Mucosa of rectum (tissue), 2 donors: Measurements from ENCODE around the gene MGAT5.

Experiments used
- H3K27ac ChIP-seq, 2 donors: one replicate each; pipeline ENCODE4 v1.7.0; 2013; ENCODE audit warnings: inconsistent platforms in 2 of 2, low read depth in 2 of 2, low read length in 2 of 2
- H3K27me3 ChIP-seq, 2 donors: one replicate each; pipeline ENCODE4 v1.7.0; 2013; ENCODE audit warnings: low read length in 2 of 2; ENCODE audit not compliant: control insufficient read depth in 2 of 2, insufficient read depth in 2 of 2
- H3K36me3 ChIP-seq, 2 donors: one replicate each; pipeline ENCODE4 v1.7.0; 2013; ENCODE audit warnings: low read length in 2 of 2; ENCODE audit not compliant: control insufficient read depth in 2 of 2, insufficient read depth in 2 of 2
- H3K4me1 ChIP-seq, 2 donors: one replicate each; pipeline ENCODE4 v1.7.0; 2013; ENCODE audit warnings: low read length in 2 of 2, mild to moderate bottlenecking in 1 of 2; ENCODE audit not compliant: control insufficient read depth in 2 of 2, insufficient read depth in 2 of 2
- H3K4me3 ChIP-seq, 2 donors: one replicate each; pipeline ENCODE4 v1.7.0; 2013; ENCODE audit warnings: low read length in 2 of 2
- H3K9ac ChIP-seq, 2 donors: one replicate each; pipeline ENCODE4 v1.7.0; 2013; ENCODE audit warnings: low read length in 2 of 2, low read depth in 1 of 2, mild to moderate bottlenecking in 1 of 2
- H3K9me3 ChIP-seq, 2 donors: one replicate each; pipeline ENCODE4 v1.7.0; 2013; ENCODE audit warnings: low read length in 2 of 2; ENCODE audit not compliant: control insufficient read depth in 2 of 2
- donor health status: healthy.
- donor health status: Normal muscosa, but diverticular disease.

MGAT5 gene

DNA sequence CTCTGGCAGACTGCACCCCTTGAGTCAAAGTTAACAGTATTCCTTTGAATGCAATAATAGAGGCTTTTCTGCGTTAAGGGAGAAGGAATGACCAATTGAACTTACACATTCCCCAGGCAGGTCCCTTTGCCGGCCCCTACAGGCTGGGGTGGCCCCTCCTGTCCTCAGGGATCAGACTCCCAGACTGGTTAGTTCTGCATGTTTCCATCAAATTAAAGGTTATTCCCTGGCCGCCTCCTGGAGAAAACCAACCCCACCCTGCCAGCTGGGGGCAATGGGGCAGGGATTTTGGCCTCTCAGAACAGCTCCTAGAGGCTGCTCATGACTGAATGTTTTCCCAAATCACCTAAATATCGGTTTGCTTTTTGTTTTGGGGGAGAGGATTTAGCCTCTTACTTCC, 199.6 kb downstream of the MGAT5 start:
- H3K27ac ChIP-seq, result no peak overlapping the region
- H3K9ac ChIP-seq, result no peak overlapping the region
- H3K36me3 ChIP-seq, result peaks cover 10 to 15% of the 10 kb centered on the region in 2 donors
- no peak overlapping the region for H3K4me3 ChIP-seq
- no peaks in the 10 kb centered on the region for H3K4me1 ChIP-seq
- no peaks in the 10 kb centered on the region for H3K27me3 ChIP-seq
- H3K9me3 ChIP-seq, result no peaks in the 10 kb centered on the region

DNA sequence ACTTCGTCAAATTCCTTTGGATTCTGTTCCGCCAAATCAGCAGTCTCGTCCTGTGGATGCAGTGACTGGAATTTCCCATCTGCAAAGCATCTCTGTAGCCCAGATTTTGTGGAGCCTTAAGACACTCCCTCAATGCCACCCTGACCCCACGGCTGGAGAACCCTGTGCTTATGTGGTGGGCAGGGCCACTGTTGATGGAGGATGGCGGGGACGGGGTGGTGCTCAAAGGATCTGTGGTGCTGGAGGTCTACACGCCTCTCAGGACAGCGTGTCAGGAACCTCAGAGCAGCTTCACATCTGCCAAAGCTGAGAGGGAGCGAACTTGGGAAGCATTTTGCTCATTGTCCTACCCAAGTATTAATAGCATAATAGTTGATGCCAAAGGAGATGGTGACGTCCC, 200.1 kb downstream of the MGAT5 start:
- peaks cover 9 to 13% of the 10 kb centered on the region in 2 donors for H3K36me3 ChIP-seq
- no peak overlapping the region for H3K4me3 ChIP-seq
- H3K9ac ChIP-seq, result no peak overlapping the region
- no peak overlapping the region for H3K27ac ChIP-seq
- H3K9me3 ChIP-seq, result no peaks in the 10 kb centered on the region
- no peaks in the 10 kb centered on the region for H3K27me3 ChIP-seq
- no peaks in the 10 kb centered on the region for H3K4me1 ChIP-seq

DNA sequence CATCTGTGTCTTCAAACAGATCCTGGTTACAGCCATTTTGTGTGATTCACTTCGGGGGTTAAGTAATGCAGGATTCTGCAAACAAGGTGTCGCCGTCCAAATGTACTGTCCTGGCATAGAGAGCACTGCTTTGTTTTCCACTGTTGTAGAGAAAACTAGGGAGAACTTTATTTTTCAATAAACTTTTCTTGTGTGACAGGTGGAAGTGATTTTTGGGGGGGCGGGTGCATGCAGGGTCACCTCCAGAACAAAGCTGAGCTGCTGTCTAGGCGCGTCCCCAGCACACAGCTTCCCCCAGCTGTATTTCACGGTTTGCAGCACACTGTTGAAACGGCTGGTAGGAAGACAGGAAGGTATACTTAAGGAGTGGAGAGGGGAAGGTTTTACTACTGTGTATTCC, 200.6 kb downstream of the MGAT5 start:
- H3K27me3 ChIP-seq, result no peaks in the 10 kb centered on the region
- H3K4me3 ChIP-seq, result no peak overlapping the region
- peaks cover 5 to 13% of the 10 kb centered on the region in 2 donors for H3K36me3 ChIP-seq
- H3K9me3 ChIP-seq, result no peaks in the 10 kb centered on the region
- H3K9ac ChIP-seq, result no peak overlapping the region
- H3K27ac ChIP-seq, result no peak overlapping the region
- H3K4me1 ChIP-seq, result no peaks in the 10 kb centered on the region

DNA sequence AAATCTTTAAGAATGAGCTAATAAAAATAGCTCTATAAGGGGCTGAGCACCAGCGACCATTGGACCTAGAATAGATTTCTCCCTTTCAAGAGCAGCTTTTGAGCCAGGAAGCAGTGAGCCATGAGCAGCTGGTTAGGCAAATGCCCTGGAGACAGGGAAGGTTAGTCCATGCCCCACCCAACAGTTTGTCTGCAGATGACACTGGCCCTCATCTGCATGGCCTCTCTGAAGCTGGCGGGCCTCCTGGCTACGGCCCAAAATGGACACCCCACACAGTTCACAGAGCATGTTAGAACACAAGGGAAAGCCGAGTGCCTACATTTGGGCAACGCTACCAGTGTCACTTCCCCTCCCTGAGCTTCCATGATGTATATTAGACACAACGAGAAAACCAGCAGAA, 201.1 kb downstream of the MGAT5 start:
- no peak overlapping the region for H3K4me3 ChIP-seq

DNA sequence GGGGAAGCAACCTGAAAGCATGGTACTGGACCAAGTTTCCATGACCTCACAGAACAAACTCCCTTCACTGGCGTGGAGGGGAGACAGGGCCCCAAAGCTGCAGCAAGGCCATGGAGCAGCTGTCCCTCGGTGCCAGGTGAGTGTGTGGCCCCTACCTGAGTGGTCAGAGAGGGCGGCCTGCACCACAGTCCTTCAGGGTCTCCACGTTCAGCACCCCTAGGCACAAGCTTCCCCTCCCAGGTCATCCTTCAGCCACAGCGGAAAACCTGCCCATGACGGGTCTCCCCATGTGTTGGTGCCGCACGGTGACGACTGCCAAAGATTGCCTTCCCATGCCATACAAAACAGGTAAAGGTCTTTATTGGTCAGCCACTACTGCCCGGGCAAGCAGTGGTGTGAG, 201.6 kb downstream of the MGAT5 start:
- Histone ChIP-seq H3K4me1 (no peaks in the 10 kb centered on the region), H3K27me3 (no peaks in the 10 kb centered on the region), H3K36me3 (peaks cover 5 to 10% of the 10 kb centered on the region in 2 donors), H3K27ac (no peak overlapping the region), H3K4me3 (no peak overlapping the region), H3K9me3 (no peaks in the 10 kb centered on the region), H3K9ac (no peak overlapping the region)

More for the DNA sequence above, 201.1 kb downstream of the MGAT5 start:
- peaks cover 5 to 10% of the 10 kb centered on the region in 2 donors for H3K36me3 ChIP-seq
- H3K27me3 ChIP-seq, result no peaks in the 10 kb centered on the region
- H3K27ac ChIP-seq, result no peak overlapping the region
- H3K9ac ChIP-seq, result no peak overlapping the region
- no peaks in the 10 kb centered on the region for H3K9me3 ChIP-seq
- no peaks in the 10 kb centered on the region for H3K4me1 ChIP-seq

DNA sequence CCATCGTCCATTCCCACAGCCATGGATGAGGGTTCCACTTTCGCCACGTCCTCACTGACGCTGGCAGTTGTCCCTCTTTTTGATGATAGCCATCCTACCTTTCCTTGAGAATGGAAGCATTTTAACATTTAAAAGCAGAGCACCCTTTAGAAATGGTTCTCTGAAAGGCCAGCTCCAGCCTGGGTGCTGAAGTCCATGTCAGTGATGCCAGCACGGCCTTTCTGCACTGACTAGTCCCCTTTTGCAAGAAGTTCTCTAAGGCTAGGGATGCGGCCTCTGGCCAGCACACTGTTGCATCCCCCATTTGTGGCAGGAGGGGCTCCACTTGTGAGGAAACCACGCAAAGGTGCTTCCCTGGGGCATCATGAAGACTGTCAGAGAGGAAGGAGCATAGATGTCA, 203.5 kb downstream of the MGAT5 start:
- H3K36me3 ChIP-seq, result peaks cover 5 to 10% of the 10 kb centered on the region in 2 donors
- no peaks in the 10 kb centered on the region for H3K27me3 ChIP-seq
- H3K4me3 ChIP-seq, result no peak overlapping the region
- no peak overlapping the region for H3K27ac ChIP-seq
- H3K4me1 ChIP-seq, result no peaks in the 10 kb centered on the region
- H3K9ac ChIP-seq, result no peak overlapping the region
- no peaks in the 10 kb centered on the region for H3K9me3 ChIP-seq

DNA sequence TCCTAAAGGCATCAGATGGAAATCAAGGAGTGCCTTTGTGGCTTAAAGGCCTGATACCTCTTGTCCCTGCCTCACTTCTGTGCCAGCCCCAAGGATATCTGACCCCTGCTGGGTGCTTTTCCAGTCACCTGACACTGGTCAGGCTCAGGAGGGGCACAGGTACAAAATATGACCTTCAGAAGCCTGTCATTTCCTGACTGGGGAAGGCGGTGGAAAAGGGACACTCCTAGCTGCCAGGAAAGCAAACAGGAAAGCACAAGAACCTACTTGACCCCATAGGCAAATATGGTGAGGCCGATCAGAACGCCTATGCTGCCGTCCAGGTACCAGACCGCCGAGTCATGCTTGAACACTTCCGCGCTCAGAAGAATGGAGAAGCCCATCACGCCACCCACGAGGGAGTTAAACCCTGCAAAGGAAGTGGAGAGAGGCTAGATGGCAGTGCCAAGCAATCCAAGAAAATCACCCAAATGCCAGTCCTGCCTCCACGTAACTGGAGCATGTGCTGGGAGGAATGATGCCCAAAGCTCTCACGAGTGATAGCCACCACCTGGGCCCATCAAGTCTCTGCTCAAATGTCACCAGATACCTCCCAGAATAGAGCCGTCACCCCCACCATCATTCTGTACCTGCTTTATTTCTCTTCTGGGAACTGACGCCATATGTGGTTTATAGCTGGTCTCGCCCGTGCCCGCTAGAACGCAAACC, 204.0 kb downstream of the MGAT5 start:
- Histone ChIP-seq H3K9ac (no peak overlapping the region), H3K4me1 (no peaks in the 10 kb centered on the region), H3K4me3 (no peak overlapping the region), H3K27me3 (no peaks in the 10 kb centered on the region), H3K36me3 (peaks cover 5 to 10% of the 10 kb centered on the region in 2 donors), H3K9me3 (no peaks in the 10 kb centered on the region), H3K27ac (no peak overlapping the region)

DNA sequence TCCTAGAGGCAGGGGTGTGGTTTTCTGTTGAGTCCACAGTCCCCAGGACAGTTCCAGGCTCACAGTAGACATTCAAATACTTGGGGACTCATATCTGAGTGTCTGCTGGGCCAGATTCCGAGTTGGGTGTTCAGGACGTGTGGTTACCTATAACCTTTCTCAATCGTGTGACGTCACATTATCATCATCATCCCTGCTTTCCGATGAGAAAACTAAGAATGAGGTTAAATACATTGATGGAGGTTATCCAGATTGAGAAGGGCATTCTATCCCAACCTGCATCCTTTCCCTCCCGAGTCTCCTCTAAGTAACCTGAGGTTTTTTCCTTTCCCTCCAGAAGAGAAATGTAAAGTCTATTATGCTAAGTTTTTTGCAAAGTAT, 204.6 kb downstream of the MGAT5 start:
- H3K4me1 ChIP-seq, result no peaks in the 10 kb centered on the region
- H3K9me3 ChIP-seq, result no peaks in the 10 kb centered on the region
- no peak overlapping the region for H3K27ac ChIP-seq
- no peak overlapping the region for H3K9ac ChIP-seq
- no peaks in the 10 kb centered on the region for H3K27me3 ChIP-seq
- peaks cover 5 to 10% of the 10 kb centered on the region in 2 donors for H3K36me3 ChIP-seq
- H3K4me3 ChIP-seq, result no peak overlapping the region

DNA sequence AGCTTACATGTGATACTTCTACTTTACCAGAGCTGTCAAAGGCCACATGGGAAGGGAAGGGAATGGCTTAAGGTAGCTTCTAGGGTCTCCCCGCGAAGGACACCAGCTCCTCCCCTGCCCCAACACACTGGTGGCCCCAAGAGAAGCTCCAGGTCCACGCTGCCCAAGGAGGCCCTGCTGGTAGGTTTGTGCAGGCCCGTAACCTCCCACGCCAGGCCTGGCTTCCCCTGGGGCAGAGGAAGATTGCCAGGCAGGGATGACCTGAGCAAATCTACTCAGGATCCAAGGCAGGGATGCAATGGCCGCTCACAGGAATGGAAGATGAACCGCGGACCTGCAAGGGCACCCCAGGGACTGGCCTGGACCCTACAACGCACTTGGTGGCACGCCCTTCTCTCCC, 205.1 kb downstream of the MGAT5 start:
- H3K27ac ChIP-seq, result no peak overlapping the region
- H3K27me3 ChIP-seq, result no peaks in the 10 kb centered on the region
- no peaks in the 10 kb centered on the region for H3K4me1 ChIP-seq
- peaks cover 4 to 10% of the 10 kb centered on the region in 2 donors for H3K36me3 ChIP-seq
- H3K9ac ChIP-seq, result no peak overlapping the region
- H3K4me3 ChIP-seq, result no peak overlapping the region
- no peaks in the 10 kb centered on the region for H3K9me3 ChIP-seq

DNA sequence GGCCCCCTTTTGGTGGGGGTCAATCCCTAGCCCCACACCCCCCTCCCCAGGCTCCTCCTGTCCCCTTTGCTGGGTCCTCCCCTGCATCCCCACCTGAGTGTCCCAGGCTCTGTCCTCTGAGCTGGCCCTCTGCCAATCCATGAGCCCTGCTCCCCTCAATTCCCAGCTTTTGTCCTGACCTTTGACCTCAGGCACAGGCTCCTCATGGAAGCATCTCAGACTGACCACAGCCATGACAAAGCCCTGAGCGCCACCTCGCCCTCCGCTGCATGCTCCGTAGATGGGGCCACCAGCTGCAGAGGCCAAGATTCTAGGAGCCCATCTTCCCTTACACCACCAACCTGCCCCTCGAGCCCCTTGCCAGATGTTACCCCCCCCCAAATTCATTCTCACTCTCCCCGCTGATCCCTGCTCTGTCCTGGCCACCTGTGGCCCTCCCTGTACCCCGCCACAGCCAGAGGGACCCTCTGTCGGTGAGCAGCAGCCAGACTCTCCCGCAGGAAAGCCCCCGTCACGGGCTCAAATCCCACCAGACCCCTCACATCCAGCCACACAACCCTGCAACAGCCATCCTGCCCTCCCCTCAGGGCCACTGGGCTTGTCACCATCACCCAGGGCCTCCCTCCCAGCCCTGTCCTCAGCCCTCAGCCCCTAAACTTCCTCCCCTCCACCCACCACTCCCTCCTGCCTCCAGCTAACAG, 206.0 kb downstream of the MGAT5 start:
- Histone ChIP-seq H3K27ac (no peak overlapping the region), H3K27me3 (no peaks in the 10 kb centered on the region), H3K4me3 (no peak overlapping the region), H3K9me3 (no peaks in the 10 kb centered on the region), H3K36me3 (peaks cover 0 to 7% of the 10 kb centered on the region in 2 donors), H3K9ac (no peak overlapping the region), H3K4me1 (no peaks in the 10 kb centered on the region)
